WTC11 (cell line): Measurements from ENCODE around the gene IQCC. TPM values are rescaled to one million over a fixed set of nuclear protein-coding genes. Genes with fewer than 3 reads are reported as not detected.
"Not testable (repeated sequence)": the region's sequence is repeated elsewhere in the genome, so short reads cannot be mapped to it uniquely, and the experiment has no call there.

Source experiments
- ATAC-seq: fragments of 200-7000 bp; cut with Tn5 transposase; 2 replicates; pipeline ENCODE4 v1.10.0; 2021; ENCODE audit warnings: mild to moderate bottlenecking, moderate library complexity
- CTCF ChIA-PET: fragments of 300-600 bp; sonication (Branson Sonifier 250); formaldehyde crosslinking; loops from one replicate; lab custom pipeline; 2021; ENCODE audit warnings: antibody characterized with exemption; lab: Charles Lee
- POLR2A ChIA-PET: fragments of 350-600 bp; sonication (Branson Sonifier 250); formaldehyde crosslinking; loops from one replicate; lab custom pipeline; 2021; ENCODE audit warnings: antibody characterized with exemption; lab: Charles Lee
- DNase-seq: peaks from one replicate; pipeline ENCODE4 v3.0.0; 2021; ENCODE audit warnings: low spot score
- H3K27ac Mint-ChIP-seq: 2 replicates; pipeline ENCODE4 v1.8.0; 2021; ENCODE audit warnings: mixed read lengths
- H3K27me3 Mint-ChIP-seq: 2 replicates; pipeline ENCODE4 v1.8.0; 2021; ENCODE audit warnings: low read depth, mild to moderate bottlenecking, moderate library complexity, mixed read lengths
- H3K36me3 Mint-ChIP-seq: 2 replicates; pipeline ENCODE4 v1.8.0; 2021; ENCODE audit warnings: mixed read lengths
- H3K4me1 Mint-ChIP-seq: 2 replicates; pipeline ENCODE4 v1.8.0; 2022; ENCODE audit warnings: mixed read lengths
- H3K4me3 Mint-ChIP-seq: 2 replicates; pipeline ENCODE4 v1.8.0; 2021; ENCODE audit warnings: mild to moderate bottlenecking, moderate library complexity, mixed read lengths
- H3K9me3 Mint-ChIP-seq: 2 replicates; pipeline ENCODE4 v1.8.0; 2021; ENCODE audit warnings: mixed read lengths
- AFF4 ChIP-seq: sonication (generic); formaldehyde crosslinking; IDR thresholded peaks from 2 replicates; pipeline ENCODE4 v1.8.1; 2023; ENCODE audit warnings: mild to moderate bottlenecking, missing genetic modification reagents, borderline replicate concordance
- E2F1 ChIP-seq: sonication (generic); formaldehyde crosslinking; IDR thresholded peaks from 2 replicates; pipeline ENCODE4 v1.8.0; 2022; ENCODE audit warnings: mild to moderate bottlenecking, missing genetic modification reagents
- ERG ChIP-seq: fragments of 250-450 bp; sonication (Bioruptor Pico); IDR thresholded peaks from 2 replicates; pipeline ENCODE4 v1.8.0; 2021; ENCODE audit warnings: mild to moderate bottlenecking
- FOXJ3 ChIP-seq: sonication (generic); formaldehyde crosslinking; IDR thresholded peaks from 2 replicates; pipeline ENCODE4 v1.9.0; 2021; ENCODE audit warnings: missing genetic modification reagents, mild to moderate bottlenecking, borderline replicate concordance
- FOXP1 ChIP-seq: sonication (generic); formaldehyde crosslinking; IDR thresholded peaks from 2 replicates; pipeline ENCODE4 v1.8.0; 2022; ENCODE audit warnings: missing genetic modification reagents, mild to moderate bottlenecking, moderate library complexity, borderline replicate concordance
- NFATC4 ChIP-seq: fragments of 250-450 bp; sonication (Bioruptor Pico); IDR thresholded peaks from 2 replicates; pipeline ENCODE4 v1.9.0; 2021; ENCODE audit warnings: mild to moderate bottlenecking
- NFE2L1 ChIP-seq: sonication (generic); formaldehyde crosslinking; IDR thresholded peaks from 2 replicates; pipeline ENCODE4 v1.8.1; 2023; ENCODE audit warnings: missing genetic modification reagents
- NR1H2 ChIP-seq: sonication (generic); formaldehyde crosslinking; IDR thresholded peaks from 2 replicates; pipeline ENCODE4 v1.9.0; 2021; ENCODE audit warnings: mild to moderate bottlenecking, moderate library complexity, missing genetic modification reagents
- SOX15 ChIP-seq: fragments of 250-450 bp; sonication (Bioruptor Pico); IDR thresholded peaks from 2 replicates; pipeline ENCODE4 v1.9.0; 2021; ENCODE audit warnings: mild to moderate bottlenecking
- SP1 ChIP-seq: sonication (generic); formaldehyde crosslinking; conservative IDR thresholded peaks from 2 replicates; pipeline ENCODE4 v1.8.1; 2022; ENCODE audit warnings: missing genetic modification reagents
- TCF7 ChIP-seq: sonication (generic); formaldehyde crosslinking; IDR thresholded peaks from 2 replicates; pipeline ENCODE4 v1.8.0; 2022; ENCODE audit warnings: mild to moderate bottlenecking, low read depth, missing genetic modification reagents, moderate library complexity
- TEAD1 ChIP-seq: sonication (generic); formaldehyde crosslinking; IDR thresholded peaks from 2 replicates; pipeline ENCODE4 v1.8.0; 2022; ENCODE audit warnings: mild to moderate bottlenecking, missing genetic modification reagents
- TEAD4 ChIP-seq: sonication (generic); formaldehyde crosslinking; IDR thresholded peaks from 2 replicates; pipeline ENCODE4 v1.8.0; 2022; ENCODE audit warnings: mild to moderate bottlenecking, missing genetic modification reagents
- ZBTB21 ChIP-seq: sonication (generic); formaldehyde crosslinking; IDR thresholded peaks from 2 replicates; pipeline ENCODE4 v1.8.1; 2023; ENCODE audit warnings: mild to moderate bottlenecking, missing genetic modification reagents, borderline replicate concordance
- ZNF232 ChIP-seq: sonication (generic); formaldehyde crosslinking; IDR thresholded peaks from 2 replicates; pipeline ENCODE4 v1.8.0; 2022; ENCODE audit warnings: mild to moderate bottlenecking, missing genetic modification reagents
- ZNF416 ChIP-seq: fragments of 250-450 bp; sonication (Bioruptor Pico); IDR thresholded peaks from 2 replicates; pipeline ENCODE4 v1.9.0; 2021; ENCODE audit warnings: mild to moderate bottlenecking, inconsistent platforms
- total RNA-seq: library from RNA; stranded (reverse); gene quantifications from 3 replicates; pipeline ENCODE4 v1.2.3, GENCODE V29; 2021
- TF ChIP-seq, protein P1 (sequence below): sonication (generic); formaldehyde crosslinking; IDR thresholded peaks from 2 replicates; pipeline ENCODE4 v1.8.1; 2022; ENCODE audit warnings: low read depth, mild to moderate bottlenecking, moderate library complexity, missing genetic modification reagents, borderline replicate concordance
- TF ChIP-seq, protein P2 (sequence below): sonication (generic); formaldehyde crosslinking; conservative IDR thresholded peaks from 2 replicates; pipeline ENCODE4 v1.8.1; 2022; ENCODE audit warnings: mild to moderate bottlenecking, missing genetic modification reagents

Gene IQCC
- total RNA-seq, 1 experiment from 2014 or later, result 5.2 TPM

DNA sequence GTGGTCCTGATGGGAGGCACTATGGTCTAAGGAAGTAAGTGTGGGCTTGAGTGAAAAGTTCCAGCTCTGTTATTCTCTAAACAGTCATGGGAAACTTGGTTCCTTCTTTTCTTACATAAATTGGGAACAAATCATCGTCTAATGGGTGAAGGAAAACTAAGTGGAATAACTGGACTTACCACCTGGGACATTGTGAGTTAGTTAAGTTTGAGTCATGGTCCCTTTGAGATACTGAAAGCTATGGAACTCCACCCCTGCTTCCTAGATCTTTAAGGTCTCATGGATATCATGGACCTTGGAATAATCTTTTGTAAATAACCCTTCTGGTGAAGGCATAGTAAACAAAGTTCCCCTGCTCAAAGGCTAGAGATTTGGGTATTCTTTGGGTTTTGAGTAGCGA is 42.1 kb upstream of the IQCC start:
- TF ChIP-seq E2F1 (CRISPR knock-in tag) (no peak), SOX15 (CRISPR knock-in tag) (no peak), ZNF416 (CRISPR knock-in tag) (no peak), TEAD1 (no peak)
- ATAC-seq, result no peak
- Mint-ChIP-seq H3K27me3 (no peaks in the 10 kb centered on the region), H3K4me3 (no peak overlapping the region), H3K36me3 (peaks cover 62% of the 10 kb centered on the region), H3K4me1 (no peaks in the 10 kb centered on the region), H3K27ac (no peak overlapping the region), H3K9me3 (peaks cover under 1% of the 10 kb centered on the region; the same call in 1 of the 2 replicates)
- CTCF ChIA-PET, result no interaction called here
- POLR2A ChIA-PET, result interaction anchor here (0.6 kb wide), 1 partner anchor 1052 kb away, joined by 3 read pairs; no protein-coding TSS in a partner anchor
- no peak for DNase-seq

DNA sequence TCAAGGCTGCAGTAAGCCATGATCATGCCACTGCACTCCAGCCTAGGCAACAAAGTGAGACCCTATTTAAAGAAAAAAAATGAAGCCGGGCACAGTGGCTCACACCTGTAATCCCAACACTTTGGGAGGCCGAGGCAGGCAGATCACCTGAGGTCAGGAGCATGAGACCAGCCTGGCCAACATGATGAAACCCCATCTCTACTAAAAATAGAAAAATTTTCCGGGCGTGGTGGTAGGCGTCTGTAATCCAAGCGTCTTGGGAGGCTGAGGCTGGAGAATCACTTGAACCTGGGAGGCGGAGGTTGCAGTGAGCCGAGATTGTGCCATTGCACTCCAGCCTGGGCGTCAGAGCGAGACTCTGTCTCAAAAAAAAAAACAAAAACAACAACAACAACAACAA is 39.8 kb upstream of the IQCC start:
- H3K4me1 Mint-ChIP-seq, ATAC-seq, CTCF ChIA-PET, H3K9me3 Mint-ChIP-seq, DNase-seq, H3K4me3 Mint-ChIP-seq, POLR2A ChIA-PET, H3K27me3 Mint-ChIP-seq, H3K27ac Mint-ChIP-seq: not testable (repeated sequence)
- peaks cover 61% of the 10 kb centered on the region for H3K36me3 Mint-ChIP-seq

DNA sequence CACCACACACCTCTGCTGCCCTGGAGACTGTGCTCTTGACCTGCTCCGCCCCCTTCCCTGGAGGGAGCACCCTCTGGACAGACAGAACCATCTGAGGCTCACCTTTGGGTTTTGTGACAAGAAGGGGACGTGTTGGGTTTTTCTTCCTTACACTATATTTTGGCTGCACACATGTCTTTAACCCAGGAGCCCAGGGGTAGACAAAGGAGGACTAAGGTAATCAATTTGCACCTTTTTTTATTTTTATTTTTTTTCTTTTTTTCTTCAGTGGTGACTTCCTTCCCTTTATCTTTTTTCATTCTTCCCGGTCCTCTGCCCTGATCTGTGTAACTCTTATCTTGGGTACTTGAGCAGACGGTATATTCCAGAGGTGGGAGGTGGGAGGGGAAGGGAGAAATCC is 34.5 kb upstream of the IQCC start:
- H3K27me3 Mint-ChIP-seq, result no peaks in the 10 kb centered on the region
- peaks cover 5% of the 10 kb centered on the region; the same call in 1 of the 2 replicates for H3K9me3 Mint-ChIP-seq
- H3K4me1 Mint-ChIP-seq, result no peaks in the 10 kb centered on the region
- DNase-seq (no peak), ATAC-seq (no peak)
- peaks cover 51% of the 10 kb centered on the region for H3K36me3 Mint-ChIP-seq
- TF ChIP-seq, protein P1, sequence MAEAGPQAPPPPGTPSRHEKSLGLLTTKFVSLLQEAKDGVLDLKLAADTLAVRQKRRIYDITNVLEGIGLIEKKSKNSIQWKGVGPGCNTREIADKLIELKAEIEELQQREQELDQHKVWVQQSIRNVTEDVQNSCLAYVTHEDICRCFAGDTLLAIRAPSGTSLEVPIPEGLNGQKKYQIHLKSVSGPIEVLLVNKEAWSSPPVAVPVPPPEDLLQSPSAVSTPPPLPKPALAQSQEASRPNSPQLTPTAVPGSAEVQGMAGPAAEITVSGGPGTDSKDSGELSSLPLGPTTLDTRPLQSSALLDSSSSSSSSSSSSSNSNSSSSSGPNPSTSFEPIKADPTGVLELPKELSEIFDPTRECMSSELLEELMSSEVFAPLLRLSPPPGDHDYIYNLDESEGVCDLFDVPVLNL (CRISPR knock-in tag), result no peak
- TF ChIP-seq, protein P2, sequence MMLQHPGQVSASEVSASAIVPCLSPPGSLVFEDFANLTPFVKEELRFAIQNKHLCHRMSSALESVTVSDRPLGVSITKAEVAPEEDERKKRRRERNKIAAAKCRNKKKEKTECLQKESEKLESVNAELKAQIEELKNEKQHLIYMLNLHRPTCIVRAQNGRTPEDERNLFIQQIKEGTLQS (CRISPR knock-in tag), result no peak
- TF ChIP-seq ZNF232 (no peak), TCF7 (CRISPR knock-in tag) (no peak), FOXP1 (CRISPR knock-in tag) (no peak), ZBTB21 (CRISPR knock-in tag) (no peak), NR1H2 (no peak), SOX15 (CRISPR knock-in tag) (no peak), ERG (CRISPR knock-in tag) (no peak), TEAD4 (CRISPR knock-in tag) (no peak), NFATC4 (CRISPR knock-in tag) (no peak)
- CTCF ChIA-PET, result no interaction called here
- no peak overlapping the region for H3K4me3 Mint-ChIP-seq
- H3K27ac Mint-ChIP-seq, result no peak overlapping the region
- POLR2A ChIA-PET, result interaction anchor here (0.6 kb wide), 1 partner anchor 47 kb away, joined by 3 read pairs; no protein-coding TSS in a partner anchor

GRCh38 chr1:32172621-32173245 is 32.7 kb upstream of the IQCC start:
- H3K9me3 Mint-ChIP-seq, result peaks cover 5% of the 10 kb centered on the region; the same call in 1 of the 2 replicates
- H3K4me3 Mint-ChIP-seq, result no peak overlapping the region
- ATAC-seq (no peak), DNase-seq (no peak)
- H3K27me3 Mint-ChIP-seq, result no peaks in the 10 kb centered on the region
- ChIA-PET POLR2A (interaction anchor here (0.6 kb wide), 1 partner anchor 53 kb away, joined by 4 read pairs; no protein-coding TSS in a partner anchor), CTCF (interaction anchor here (1.0 kb wide), 1 partner anchor 28 kb away, joined by 3 read pairs; the partner anchor contains the start of gene CCDC28B)
- H3K27ac Mint-ChIP-seq, result peak overlapping the region; percentile 77; the same call in 1 of the 2 replicates
- H3K36me3 Mint-ChIP-seq, result peaks cover 41% of the 10 kb centered on the region
- peaks cover 1% of the 10 kb centered on the region for H3K4me1 Mint-ChIP-seq
- no peak for TF ChIP-seq FOXJ3 (CRISPR knock-in tag)
- no peak for TF ChIP-seq E2F1 (CRISPR knock-in tag)
- no peak for TF ChIP-seq SP1
- no peak for TF ChIP-seq AFF4 (CRISPR knock-in tag)
- TF ChIP-seq NFE2L1 (CRISPR knock-in tag), result no peak
